GM10266 (cell line): ENCODE measurements around the gene TUBA4B.

Source experiments
- DNase-seq: peaks from one replicate; pipeline ENCODE4 v3.0.0; 2012; ENCODE audit errors: extremely low spot score
- TF ChIP-seq, protein P1 (sequence below): IDR thresholded peaks from 2 replicates; pipeline ENCODE4 v1.5.1; 2012; ENCODE audit warnings: mild to moderate bottlenecking, low read depth; ENCODE audit not compliant: control insufficient read depth, insufficient read depth; ENCODE audit errors: missing control alignments

Gene TUBA4B

GRCh38 chr2:219207884-219208740 lies 44.9 kb upstream of the TUBA4B start:
- DNase-seq, result no peak
- TF ChIP-seq, protein P1, sequence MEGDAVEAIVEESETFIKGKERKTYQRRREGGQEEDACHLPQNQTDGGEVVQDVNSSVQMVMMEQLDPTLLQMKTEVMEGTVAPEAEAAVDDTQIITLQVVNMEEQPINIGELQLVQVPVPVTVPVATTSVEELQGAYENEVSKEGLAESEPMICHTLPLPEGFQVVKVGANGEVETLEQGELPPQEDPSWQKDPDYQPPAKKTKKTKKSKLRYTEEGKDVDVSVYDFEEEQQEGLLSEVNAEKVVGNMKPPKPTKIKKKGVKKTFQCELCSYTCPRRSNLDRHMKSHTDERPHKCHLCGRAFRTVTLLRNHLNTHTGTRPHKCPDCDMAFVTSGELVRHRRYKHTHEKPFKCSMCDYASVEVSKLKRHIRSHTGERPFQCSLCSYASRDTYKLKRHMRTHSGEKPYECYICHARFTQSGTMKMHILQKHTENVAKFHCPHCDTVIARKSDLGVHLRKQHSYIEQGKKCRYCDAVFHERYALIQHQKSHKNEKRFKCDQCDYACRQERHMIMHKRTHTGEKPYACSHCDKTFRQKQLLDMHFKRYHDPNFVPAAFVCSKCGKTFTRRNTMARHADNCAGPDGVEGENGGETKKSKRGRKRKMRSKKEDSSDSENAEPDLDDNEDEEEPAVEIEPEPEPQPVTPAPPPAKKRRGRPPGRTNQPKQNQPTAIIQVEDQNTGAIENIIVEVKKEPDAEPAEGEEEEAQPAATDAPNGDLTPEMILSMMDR, result no peak

- DNase-seq, result no peak
- TF ChIP-seq, protein P1, result no peak
These were observed 43.5 kb upstream of the TUBA4B start for GRCh38 chr2:219209236-219210195.

DNA sequence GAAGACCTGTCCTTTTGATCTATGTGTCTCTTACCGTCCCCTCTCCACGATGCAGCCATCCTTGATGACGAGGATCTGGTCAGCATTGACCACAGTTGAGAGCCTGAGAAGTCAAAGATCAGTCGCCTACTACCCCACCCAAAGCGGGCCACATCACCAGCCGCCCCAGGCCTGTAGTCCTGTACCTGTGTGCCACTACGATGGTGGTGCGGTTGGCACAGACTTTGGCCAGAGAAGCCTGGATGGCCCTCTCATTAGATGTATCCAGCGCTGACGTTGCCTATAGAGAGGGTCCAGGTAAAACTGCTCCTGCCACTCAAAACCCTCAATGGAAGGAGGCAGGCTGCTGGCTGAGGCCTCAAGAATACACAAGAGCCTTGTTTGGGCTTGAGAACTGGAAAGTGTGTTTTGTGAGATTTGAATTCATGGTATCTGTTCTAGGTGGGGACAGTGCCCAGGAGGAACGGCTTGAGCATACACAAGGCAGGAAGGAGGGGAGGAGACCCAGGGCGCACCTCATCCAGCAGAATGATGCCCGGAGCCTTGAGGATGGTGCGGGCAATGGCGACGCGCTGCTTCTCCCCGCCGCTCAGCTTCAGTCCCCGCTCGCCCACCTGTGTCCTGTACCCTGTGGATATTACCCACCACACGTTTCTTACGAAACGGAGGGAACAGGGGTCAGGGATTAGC lies 42.7 kb upstream of the TUBA4B start:
- TF ChIP-seq, protein P1, result no peak
- DNase-seq, result no peak

GRCh38 chr2:219210886-219211362 lies 42.1 kb upstream of the TUBA4B start:
- no peak for DNase-seq
- TF ChIP-seq, protein P1, result no peak

DNA sequence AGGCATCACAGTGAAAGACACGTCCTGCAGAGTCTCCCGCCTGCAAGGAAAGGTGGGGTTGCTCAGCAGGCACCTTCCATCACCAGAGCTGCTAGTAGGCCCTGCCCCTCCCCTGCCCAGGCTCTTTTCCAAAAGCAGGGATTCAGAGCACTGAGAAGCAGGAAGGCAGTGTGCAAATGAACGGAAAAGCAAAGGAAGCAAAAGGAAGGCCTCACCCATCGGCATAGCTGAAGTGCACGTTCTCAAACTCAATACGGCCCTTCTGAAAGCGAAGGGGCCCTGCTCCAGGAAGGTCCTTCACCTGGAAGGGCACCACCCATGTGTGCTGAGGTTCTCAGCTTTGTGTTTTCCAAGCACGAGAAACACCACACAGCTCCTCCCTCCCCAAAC lies 40.0 kb upstream of the TUBA4B start:
- TF ChIP-seq, protein P1, result no peak
- no peak for DNase-seq

DNA sequence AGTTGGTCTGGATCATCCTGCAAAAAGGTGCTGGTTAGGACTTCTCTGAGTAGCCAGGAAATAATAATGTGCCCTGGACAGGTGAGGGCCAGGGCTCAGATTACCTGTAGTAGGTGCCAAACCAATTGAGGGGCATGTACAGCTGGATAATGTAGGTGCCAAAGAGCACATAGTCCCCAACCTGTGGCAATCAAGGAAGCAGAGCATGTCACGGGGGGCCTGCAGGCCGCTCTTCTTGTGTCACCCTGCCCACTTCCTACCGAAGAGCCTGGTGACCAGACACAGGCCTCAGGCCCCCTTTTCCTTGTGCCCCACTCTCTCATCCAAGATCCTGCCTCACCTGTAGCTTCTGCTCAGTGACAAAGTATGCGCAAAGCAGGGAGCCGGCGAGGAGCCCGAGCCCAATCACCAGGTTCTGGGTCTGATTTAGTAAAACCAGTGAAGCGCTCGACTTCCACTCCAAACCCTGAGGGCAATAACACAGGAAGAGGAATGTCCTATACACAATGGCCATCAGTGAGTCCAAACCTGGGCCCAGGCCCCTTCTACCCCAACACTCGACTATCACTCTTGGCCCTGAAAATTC lies 39.5 kb upstream of the TUBA4B start:
- TF ChIP-seq, protein P1, result no peak
- DNase-seq, result no peak
